ENCODE results near the gene CCR6.

DNA sequence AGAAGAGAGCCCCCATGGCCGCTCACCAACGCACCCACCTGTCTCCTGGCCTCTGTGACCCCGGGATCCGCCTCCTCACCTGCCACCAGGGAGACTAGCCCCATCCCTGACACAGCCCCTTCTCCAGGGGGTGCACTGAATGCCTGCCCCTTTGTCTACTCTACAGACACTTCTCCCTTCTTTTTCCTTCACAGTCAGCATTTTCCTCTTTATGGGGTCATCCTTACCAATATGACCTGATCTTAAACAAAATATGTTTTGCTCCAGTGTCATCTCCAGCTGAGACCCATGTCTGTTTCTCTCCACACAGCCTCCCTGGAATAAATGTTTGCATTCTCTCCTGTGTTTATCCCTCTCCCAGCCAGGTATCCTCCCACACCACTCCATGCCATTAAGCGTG is 14.6 kb upstream of the CCR6 start:
- TF ChIP-seq, protein P1, sequence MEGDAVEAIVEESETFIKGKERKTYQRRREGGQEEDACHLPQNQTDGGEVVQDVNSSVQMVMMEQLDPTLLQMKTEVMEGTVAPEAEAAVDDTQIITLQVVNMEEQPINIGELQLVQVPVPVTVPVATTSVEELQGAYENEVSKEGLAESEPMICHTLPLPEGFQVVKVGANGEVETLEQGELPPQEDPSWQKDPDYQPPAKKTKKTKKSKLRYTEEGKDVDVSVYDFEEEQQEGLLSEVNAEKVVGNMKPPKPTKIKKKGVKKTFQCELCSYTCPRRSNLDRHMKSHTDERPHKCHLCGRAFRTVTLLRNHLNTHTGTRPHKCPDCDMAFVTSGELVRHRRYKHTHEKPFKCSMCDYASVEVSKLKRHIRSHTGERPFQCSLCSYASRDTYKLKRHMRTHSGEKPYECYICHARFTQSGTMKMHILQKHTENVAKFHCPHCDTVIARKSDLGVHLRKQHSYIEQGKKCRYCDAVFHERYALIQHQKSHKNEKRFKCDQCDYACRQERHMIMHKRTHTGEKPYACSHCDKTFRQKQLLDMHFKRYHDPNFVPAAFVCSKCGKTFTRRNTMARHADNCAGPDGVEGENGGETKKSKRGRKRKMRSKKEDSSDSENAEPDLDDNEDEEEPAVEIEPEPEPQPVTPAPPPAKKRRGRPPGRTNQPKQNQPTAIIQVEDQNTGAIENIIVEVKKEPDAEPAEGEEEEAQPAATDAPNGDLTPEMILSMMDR (IDR thresholded peaks at IDR 0.05 in 4 of 5, conservative IDR thresholded peaks at IDR 0.05 in 1 of 5) = no peak
- no peak for TF ChIP-seq POLR2A (IDR thresholded peaks at IDR 0.05)

Measured in gastrocnemius medialis (tissue), 4 donors.